Inferior parietal cortex (tissue), 1 donor: ENCODE data around the gene ADGRL2.

Experiments
- DNase-seq: peaks from one replicate; pipeline ENCODE4 v3.0.0-alpha.2; 2016; ENCODE audit errors: extremely low spot score

Gene ADGRL2

DNA sequence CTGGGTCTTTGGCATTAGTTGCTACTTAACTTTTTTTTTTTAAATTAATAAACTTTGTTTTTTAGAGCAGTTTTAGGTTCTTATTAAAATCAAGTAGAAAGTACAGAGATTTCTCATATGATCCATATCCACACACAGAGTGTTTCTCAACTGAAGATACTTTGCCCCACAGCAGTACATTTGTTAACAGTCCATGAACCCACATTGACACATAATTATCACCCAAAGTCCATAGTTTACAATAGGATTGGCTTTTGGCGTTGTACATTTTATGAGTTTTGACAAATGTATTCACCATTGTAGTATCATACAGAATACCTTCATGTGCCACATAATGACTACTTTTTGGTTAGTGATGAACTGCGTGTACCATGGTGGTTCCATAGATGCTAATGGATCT, 106.8 kb downstream of the ADGRL2 start:
- no peak for DNase-seq

DNA sequence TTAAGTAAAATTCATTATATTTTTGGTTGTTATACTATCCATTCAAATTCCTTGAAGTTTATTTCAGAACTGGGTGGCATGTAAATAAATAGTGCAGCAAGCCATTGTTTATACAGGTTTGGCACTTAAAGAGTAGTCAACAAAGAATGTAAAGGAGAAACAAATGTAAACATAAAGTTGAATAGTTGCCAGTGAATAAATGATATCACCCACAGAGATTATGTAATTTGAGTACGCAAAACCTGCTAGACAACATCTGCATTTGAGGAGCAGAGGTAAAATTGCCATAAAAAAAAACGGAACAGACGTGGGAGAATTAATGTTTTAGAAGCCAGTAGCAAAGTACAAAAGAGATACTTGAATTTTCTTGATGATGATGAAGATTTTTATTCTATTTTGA, 111.6 kb downstream of the ADGRL2 start:
- DNase-seq, result no peak

DNA sequence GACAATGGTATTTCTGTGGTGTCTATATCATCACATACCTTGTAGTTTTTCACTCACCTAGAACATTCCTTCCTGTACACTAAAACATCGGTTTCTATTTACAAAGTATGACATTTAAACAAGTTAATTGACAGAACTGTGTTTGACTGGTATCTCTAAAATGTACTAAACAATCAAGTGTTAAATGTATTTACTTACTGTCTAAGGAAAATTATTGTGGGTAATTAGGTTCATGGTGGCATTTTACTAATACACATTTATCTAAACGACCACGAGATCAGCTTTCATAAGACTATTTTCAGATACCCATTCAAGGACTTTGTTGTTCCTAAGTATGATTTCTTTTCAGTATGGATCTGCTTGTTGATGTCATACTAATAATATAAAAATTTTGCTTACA, 115.2 kb downstream of the ADGRL2 start:
- DNase-seq, result no peak

DNA sequence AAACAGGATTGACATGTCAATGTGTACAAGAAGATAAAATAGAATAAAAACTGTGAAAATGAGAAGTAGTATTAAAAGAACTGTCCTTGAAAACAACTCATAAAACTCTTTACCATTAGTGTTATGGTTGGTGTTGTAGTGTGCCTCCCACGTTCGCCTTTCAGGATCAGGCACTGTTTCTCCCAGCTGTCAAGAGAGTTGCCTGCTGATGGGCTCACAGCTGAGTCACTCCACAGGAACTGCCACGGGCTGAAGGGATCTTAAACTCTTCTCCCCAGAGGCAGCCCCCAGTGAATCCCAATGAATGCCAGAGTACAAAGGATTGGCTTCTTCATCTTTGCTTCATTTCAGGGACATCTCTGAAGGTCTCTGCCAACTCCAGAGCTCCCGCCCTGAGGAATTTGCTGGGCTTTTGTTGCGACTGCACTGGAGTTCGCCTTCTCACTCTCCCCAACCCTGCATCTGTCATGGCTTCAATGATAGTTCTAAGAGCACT, 119.6 kb downstream of the ADGRL2 start:
- DNase-seq, result no peak

DNA sequence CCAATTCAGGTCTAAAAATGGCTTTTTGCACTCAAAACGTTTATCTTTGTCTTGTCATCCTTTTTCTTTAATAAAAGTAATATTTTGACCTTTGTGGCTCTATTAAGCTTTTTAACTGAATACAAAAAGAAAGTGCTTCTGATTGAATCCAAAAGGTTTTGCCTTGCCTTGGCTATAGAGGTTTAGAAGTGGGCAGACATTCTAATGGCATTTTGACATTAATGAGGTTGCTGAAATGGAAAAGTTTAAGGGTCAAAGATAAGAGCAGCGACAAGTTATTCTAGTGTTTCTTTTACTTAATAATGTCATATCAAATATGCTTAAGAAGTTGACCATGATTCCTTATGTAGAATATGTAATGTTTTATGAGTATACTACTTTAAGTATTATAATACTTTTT, 120.2 kb downstream of the ADGRL2 start:
- DNase-seq, result no peak

DNA sequence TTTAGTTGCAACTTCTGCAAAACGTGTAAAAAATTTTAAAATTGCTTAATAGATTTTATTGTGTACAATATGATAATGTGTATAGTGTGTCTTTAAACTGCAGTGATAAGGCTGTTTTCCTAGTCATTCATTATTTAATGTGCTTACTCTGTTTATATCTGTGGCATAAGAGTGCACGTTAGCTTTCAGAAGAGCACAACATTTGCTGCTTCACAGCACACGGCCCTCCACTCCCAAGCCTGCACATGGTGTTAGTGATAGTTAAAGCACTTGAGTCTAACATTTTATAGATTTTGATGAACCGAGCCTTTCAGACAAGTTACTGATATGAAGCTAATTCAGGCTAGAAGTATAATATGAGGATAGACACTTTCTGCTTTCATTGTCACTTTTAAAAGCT, 120.6 kb downstream of the ADGRL2 start:
- no peak for DNase-seq

DNA sequence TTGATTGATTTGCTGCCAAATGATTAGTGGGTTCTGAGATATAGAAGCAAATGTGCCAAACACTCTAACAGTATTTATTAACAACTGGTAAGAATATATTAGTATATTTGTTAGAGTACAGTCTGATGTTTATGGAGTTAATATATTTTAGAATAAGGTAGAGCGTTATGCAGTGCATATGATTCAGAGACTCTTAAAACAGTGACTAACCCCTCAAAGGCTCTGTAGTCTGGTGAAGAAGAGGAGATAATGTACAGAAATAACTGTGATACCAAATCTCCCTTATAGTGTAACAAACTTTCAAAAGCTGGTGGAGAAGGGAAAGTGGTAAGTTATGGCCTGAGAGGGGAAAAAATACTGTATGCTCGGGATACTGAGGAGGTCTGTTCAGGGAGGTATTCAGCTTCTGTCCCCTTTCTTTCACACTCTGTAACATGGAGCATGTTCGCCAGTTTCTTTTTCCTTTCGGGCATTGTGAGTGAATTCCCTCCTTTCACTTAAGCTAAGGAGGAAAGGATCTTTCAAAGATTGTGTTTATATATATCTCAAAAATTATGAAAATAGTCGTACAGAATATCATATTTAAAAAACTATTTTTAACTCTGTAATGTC, 121.2 kb downstream of the ADGRL2 start:
- DNase-seq, result no peak

DNA sequence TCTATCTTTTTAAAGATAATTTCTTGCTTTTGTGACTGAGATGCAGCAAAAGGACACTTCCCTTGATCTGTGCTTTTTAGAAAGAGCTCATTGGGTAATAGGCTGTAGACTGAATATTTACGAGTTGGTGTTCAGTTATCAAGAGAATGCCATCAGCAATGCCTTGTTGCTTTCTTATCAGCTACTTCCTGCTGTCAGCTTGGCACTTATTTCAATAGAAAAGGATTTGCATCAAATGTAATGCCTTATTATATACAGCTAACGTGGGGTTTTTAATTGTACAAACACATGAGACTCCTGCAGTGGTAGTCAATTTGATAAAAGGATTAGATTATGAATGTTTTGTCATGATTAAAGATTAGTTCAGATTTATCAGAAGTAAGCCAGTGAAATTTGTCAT, 122.2 kb downstream of the ADGRL2 start:
- DNase-seq, result no peak

DNA sequence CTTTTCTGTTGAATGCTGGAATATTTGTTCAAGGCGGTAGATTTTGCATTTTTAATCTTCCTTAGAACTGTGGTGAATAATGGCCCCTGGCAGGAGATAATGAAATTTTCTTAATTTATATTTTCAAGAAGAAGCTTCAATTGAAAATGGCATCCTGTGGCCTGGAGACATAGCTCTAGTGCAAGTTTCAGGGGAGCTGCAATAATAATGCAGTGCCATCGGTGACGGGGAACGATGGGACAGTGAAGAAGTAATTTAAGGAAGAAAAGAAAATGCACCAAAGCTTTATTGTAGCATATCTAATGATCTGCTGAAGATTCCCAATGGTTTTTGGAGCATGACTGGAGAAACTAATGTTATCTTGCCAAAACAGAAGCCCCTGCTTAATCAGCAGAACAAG, 128.4 kb downstream of the ADGRL2 start:
- no peak for DNase-seq

DNA sequence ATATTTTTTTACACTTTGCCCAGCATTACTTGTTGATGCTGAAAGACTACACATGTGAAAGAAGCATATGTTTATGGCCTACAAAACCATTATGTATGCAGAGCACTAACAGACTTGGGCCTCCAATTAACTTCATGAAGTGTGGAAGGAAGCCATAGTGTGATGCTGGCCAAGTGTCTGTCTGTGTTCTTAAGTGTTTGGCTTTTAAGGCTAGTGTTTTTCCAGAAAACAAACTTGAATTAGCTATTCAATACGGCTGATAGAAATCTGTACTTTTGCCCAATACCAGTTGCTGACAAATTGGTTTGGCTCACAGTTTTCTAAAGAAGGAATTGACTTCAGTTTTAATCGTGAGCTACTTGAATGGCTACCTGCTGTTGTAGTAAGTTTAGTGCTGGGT, 136.1 kb downstream of the ADGRL2 start:
- no peak for DNase-seq

DNA sequence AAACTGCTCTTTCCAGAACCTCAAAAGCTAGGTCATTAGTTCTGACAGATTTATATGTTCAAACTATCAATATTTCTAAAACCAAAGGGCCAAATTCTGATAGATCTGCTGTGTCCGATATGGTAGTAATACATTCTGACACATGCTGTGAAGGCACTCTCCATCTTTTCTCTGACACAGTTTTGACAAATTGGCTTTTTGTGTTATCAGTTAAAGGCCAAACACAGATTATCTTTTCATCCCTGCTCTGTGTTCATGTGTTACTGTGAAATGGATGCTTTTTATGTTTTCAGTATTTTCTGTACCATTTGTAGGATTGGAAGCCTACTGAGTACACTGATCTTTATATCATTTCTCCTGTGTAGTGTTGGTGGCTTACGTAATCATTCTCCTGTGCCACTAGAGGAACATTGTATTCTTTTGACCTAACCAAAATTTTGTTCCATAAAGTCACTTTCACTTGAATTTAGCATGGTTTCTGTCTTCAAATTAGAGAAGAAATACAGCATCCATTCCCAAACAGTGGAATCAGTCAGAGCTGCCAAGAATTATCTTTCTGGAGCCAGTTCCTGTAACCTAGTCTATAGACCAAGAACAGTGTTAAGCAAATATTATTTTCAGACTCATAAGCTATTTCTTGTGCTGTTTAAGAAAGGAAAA, 137.2 kb downstream of the ADGRL2 start:
- no peak for DNase-seq

DNA sequence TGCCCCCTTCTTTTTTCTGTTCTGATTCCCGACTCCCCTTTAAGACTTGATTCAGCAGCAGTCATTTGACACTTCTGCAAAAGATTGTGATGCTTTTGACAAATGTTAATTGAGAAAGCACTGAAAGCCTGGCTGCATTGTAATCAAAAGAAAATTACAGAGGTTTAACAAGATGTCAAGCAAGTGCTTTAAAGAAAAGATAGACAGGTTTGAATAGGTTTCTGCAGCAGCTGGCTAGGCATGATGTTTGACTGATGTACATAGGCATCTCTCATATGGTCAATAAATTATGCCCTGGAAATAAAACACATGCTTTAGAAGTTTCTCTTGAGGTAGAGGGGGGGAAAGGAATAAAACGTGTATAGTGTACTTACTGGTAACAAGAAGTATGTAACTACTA, 147.8 kb downstream of the ADGRL2 start:
- no peak for DNase-seq

DNA sequence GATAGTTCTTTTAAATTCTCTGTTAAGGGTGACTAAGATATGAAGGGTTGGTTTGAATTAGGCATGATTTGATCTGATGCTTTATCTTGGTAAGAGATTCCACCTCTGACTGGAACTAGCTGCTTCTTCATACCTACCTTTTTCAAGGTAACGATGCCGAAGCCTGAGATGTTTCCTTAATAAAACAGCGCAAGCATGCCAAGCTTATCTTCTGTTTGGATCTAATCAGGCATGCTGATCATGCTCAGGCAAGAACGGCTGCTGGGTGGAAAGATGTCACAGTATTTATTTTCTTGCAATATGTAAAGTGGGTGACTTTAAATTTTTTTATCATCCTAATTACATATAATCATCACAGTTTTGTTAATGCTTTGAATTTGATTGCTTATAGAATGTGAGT, 148.7 kb downstream of the ADGRL2 start:
- no peak for DNase-seq

DNA sequence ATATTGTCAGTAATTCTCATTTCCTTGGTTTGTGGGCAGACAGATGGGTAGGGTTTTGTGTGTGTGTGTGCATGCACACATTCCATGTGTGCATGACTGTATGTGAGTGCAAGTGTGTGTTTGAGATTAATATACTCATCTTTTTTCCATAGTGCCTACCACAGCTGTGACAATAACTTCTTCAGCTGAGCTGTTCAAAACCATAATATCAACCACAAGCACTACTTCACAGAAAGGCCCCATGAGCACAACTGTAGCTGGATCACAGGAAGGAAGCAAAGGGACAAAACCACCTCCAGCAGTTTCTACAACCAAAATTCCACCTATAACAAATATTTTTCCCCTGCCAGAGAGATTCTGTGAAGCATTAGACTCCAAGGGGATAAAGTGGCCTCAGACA, 149.3 kb downstream of the ADGRL2 start:
- DNase-seq, result no peak

DNA sequence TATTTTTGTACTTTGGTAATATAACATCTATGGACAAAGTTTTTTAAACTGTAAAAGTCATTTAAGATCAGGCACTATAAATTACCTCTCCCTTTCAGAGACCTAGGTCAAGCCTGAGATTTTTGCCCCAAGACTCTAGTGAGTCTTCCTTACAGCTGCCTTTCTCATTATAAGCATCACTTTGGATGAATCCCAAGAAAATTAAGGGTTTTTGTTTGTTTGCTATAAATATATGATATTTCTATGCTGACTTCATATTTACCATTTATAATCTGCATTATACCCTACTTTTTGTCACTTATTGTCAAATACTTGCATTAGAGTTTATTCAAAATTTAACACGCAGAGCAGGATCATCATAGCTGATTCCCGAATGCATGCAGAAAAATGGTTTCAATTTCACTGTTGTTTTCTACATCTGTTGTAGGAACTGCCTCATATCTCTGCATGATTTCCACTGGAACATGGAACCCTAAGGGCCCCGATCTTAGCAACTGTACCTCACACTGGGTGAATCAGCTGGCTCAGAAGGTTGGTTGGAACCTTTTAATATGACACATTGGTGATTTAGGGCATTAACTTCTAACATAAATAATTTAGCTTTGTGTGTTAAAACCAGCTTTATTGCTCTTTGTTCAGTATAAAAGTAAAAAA, 150.0 kb downstream of the ADGRL2 start:
- DNase-seq, result no peak

DNA sequence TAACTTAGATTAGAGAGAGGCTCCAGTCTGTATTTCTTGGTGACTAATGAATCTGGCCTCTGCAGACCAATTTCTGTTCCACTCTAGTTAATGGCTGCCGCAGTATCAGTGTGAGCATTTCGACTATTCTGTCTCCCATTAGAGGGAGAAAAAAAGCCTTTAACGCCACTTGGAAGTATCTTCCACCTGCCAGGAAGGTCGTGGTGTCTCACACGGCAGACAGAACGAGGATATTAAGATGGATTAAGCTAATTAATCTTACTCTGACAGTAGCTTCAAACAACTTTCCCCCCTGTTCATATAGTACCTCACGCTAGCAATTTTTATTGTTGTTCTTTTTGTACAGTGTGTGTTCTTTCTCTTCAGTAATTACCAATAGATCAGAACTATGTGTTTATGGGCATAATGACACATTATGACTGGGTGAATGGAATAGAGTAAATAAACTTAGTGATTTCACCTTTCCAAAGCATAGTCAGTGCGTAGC, 153.8 kb downstream of the ADGRL2 start:
- DNase-seq, result no peak

DNA sequence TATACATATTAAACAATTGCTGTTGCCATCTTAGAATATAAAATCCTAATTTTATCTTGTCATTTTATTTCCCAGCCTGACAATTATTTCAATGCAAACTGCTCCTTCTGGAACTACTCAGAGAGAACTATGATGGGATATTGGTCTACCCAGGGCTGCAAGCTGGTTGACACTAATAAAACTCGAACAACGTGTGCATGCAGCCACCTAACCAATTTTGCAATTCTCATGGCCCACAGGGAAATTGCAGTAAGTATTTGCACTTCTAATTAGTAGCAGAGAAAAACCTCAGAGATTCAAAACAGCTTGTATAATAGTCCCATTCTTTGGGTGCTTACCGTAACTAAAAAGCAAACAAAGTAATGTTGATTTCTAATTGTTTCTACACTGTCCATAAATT, 167.2 kb downstream of the ADGRL2 start:
- no peak for DNase-seq

DNA sequence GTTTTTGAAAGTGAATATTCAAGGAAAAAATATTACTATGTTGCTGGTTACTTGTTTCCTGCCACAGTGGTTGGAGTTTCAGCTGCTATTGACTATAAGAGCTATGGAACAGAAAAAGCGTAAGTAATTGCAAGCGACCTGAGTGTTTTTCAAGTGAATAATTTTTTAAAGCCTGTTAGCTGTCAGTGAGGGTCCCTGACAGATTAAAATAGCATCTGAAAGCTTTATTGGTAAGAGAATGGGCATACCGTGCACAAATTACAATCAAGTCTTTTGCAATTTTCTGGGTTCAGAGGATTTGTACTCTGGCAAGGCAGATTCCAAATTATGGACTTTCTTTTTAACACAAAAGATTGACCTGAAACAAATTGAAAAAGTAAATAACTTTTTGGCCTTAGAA, 169.7 kb downstream of the ADGRL2 start:
- no peak for DNase-seq

DNA sequence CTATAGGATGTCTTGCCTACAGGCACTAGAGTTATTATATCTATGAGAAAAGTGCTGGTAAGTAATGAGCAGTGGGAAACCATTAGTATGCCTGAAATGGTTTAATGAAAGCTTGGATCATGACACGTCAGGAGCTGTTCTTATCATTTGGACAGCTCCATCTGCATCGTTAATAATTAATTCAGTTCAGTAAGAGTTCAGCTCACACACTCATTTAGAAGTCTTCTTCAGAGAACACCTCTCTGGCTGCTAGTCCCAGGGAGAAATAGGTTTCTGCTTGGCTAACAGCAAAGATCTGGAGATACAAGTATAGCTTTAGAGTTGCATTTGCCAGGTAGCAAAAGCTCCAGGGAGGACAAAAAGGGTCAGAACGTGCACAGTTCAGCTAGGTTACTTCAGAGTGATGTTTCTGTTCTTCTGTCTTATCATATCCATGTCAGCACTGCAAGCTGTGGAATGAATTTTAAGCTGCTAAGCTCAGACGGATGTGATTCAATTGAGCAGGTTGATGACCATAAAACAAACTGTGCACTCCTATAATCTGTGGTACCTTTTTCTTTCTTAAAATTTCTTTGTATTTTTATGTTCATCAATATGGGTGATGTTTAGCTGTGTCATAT, 173.6 kb downstream of the ADGRL2 start:
- DNase-seq, result no peak

DNA sequence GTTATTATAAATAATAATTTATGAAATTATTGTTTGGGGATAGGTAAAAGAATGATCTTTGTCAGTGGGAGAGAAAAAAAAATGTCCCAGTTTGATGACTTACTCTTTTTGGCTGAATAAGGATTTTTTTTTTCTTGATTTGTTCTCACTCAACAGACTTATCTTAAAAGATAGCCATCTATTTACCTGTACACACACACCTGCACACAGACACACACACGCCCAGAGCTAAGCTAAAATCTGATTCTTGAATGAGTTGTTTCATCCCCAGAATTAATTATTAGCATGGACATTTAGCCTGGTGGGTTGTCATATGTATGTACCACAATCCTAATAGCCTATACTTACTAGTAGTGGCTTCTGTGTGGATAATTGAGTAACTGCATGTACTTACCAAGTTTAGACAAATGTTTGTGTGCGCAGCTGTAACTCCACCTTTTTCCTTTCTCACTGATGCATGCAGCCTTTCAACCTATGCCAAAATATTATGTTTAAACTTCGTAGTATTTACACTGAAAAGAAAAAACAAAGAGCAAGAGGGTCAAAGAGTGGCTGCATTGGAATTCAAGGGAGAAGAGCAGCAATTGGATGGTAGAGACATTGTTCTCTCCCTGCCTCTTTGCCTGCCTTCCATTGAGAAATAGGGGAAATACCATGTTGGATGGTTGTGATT, 174.3 kb downstream of the ADGRL2 start:
- DNase-seq, result no peak

DNA sequence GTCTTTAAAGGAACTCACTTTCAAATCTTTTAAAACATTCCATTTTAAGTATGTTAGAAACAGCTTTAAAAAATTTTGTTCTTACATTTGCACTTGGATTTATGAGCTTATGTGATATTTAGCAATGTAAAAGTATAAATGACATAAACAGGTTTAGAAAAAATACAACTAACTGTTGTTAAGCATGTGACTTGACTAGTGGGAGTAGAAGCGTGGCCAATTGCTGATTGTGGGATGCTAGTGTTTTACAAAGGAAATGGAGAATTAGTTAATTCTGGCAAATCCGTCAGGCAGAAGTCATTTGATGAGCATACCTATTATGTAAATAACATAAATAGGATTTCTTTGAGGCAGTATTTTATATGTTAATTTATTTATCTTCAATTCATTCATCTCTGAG, 175.8 kb downstream of the ADGRL2 start:
- no peak for DNase-seq

DNA sequence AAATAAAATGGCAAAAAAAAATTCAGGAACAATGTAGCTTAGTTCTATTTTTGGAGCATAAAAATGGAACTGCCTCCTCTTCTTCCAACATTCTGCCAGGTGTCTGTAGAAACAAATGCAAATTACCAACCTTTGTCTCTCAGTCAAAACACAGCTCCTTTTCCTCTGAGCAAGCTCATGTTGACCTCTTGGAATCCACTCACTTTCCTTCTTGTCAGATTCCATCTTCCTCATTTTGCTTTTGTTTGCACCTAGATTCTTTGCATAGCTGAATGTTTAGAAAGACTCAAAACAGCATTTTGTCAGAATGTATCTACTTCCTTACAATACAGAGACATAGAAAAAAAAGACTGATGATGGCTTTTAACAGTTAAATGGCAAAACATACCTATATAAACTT, 178.2 kb downstream of the ADGRL2 start:
- no peak for DNase-seq
